Measurements from ENCODE around the gene PLXDC2.

Gene PLXDC2

GRCh38 chr10:19985745-19986144 is 169.5 kb downstream of the PLXDC2 start (continued):
- TF ChIP-seq, protein P1, sequence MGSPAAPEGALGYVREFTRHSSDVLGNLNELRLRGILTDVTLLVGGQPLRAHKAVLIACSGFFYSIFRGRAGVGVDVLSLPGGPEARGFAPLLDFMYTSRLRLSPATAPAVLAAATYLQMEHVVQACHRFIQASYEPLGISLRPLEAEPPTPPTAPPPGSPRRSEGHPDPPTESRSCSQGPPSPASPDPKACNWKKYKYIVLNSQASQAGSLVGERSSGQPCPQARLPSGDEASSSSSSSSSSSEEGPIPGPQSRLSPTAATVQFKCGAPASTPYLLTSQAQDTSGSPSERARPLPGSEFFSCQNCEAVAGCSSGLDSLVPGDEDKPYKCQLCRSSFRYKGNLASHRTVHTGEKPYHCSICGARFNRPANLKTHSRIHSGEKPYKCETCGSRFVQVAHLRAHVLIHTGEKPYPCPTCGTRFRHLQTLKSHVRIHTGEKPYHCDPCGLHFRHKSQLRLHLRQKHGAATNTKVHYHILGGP (tag by site-specific recombination; IDR thresholded peaks at IDR 0.05) = no peak
- TF ChIP-seq, protein P2, sequence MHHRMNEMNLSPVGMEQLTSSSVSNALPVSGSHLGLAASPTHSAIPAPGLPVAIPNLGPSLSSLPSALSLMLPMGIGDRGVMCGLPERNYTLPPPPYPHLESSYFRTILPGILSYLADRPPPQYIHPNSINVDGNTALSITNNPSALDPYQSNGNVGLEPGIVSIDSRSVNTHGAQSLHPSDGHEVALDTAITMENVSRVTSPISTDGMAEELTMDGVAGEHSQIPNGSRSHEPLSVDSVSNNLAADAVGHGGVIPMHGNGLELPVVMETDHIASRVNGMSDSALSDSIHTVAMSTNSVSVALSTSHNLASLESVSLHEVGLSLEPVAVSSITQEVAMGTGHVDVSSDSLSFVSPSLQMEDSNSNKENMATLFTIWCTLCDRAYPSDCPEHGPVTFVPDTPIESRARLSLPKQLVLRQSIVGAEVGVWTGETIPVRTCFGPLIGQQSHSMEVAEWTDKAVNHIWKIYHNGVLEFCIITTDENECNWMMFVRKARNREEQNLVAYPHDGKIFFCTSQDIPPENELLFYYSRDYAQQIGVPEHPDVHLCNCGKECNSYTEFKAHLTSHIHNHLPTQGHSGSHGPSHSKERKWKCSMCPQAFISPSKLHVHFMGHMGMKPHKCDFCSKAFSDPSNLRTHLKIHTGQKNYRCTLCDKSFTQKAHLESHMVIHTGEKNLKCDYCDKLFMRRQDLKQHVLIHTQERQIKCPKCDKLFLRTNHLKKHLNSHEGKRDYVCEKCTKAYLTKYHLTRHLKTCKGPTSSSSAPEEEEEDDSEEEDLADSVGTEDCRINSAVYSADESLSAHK (tag by site-specific recombination; IDR thresholded peaks at IDR 0.05) = no peak
- TF ChIP-seq ZNF146 (tag by site-specific recombination; IDR thresholded peaks at IDR 0.05) (no peak), ZNF292 (tag by site-specific recombination; IDR thresholded peaks at IDR 0.05; ENCODE audit: borderline replicate concordance, low read depth) (no peak), FEZF1 (tag by site-specific recombination; IDR thresholded peaks at IDR 0.05) (no peak), ZNF747 (tag by site-specific recombination; IDR thresholded peaks at IDR 0.05) (no peak), ZIC2 (tag by site-specific recombination; IDR thresholded peaks at IDR 0.05) (no peak), ZNF132 (tag by site-specific recombination; IDR thresholded peaks at IDR 0.05; ENCODE audit: borderline replicate concordance) (no peak)

DNA sequence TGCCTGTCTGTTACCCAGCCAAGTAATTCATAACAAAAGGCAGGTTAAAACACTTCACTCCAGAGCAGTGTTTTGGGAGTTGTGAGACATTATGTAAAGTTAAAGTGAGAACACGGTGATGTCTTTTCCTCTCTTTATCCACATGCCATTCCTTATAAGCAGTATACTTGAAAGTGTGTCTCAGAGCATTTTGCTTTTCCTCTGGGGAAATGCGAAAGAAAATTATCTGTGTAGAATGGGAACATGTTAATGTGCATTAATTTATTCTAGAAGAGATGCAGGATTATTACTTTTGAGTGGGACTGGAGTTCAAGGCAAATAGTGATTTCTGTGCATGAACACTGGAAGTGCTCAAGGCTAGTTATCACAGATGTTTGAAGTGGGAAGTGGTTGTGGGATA is 170.4 kb downstream of the PLXDC2 start:
- ChIA-PET CTCF (no interaction called here), POLR2A (no interaction called here)
- no peaks in the 10 kb centered on the region for H3K4me1 ChIP-seq (ENCODE audit: control insufficient read depth, insufficient read depth, low read length)

GRCh38 chr10:19987931-19988330 is 171.7 kb downstream of the PLXDC2 start:
- Histone ChIP-seq H3K4me1 (ENCODE audit: control insufficient read depth, insufficient read depth, low read length) (no peaks in the 10 kb centered on the region), H3K4me3 (ENCODE audit: low read depth, low read length) (no peak overlapping the region), H3K36me3 (ENCODE audit: control insufficient read depth in 2 of 2, insufficient read depth in 1 of 2, low read length in 2 of 2) (no peaks in the 10 kb centered on the region), H3K27ac (ENCODE audit: extremely low read depth, low read depth, low read length) (no peak overlapping the region), H3K9me3 (ENCODE audit: control insufficient read depth, insufficient read depth, low read depth, low read length) (no peaks in the 10 kb centered on the region)
- POLR2A ChIA-PET = no interaction called here
- CTCF ChIA-PET = no interaction called here
- no peak for TF ChIP-seq ZNF629 (tag by site-specific recombination; IDR thresholded peaks at IDR 0.05)
- TF ChIP-seq EGR2 (tag by site-specific recombination; IDR thresholded peaks at IDR 0.05; ENCODE audit: low read depth) = no peak
- no peak for TF ChIP-seq ZNF518A (tag by site-specific recombination; conservative IDR thresholded peaks at IDR 0.05; ENCODE audit: low read depth)
- no peak for TF ChIP-seq ZNF561 (tag by site-specific recombination; IDR thresholded peaks at IDR 0.05; ENCODE audit: borderline replicate concordance)
- TF ChIP-seq ZNF837 (tag by site-specific recombination; IDR thresholded peaks at IDR 0.05) = no peak
- no peak for TF ChIP-seq ZBTB44 (tag by site-specific recombination; IDR thresholded peaks at IDR 0.05)

More for the DNA sequence above, 170.4 kb downstream of the PLXDC2 start:
- Histone ChIP-seq H3K27ac (ENCODE audit: extremely low read depth, low read depth, low read length) (no peak overlapping the region), H3K9me3 (ENCODE audit: control insufficient read depth, insufficient read depth, low read depth, low read length) (no peaks in the 10 kb centered on the region; the same call in 1 of the 2 replicates), H3K4me3 (ENCODE audit: low read depth, low read length) (no peak overlapping the region), H3K36me3 (ENCODE audit: control insufficient read depth in 2 of 2, insufficient read depth in 1 of 2, low read length in 2 of 2) (no peaks in the 10 kb centered on the region)
- TF ChIP-seq ZNF324 (tag by site-specific recombination; IDR thresholded peaks at IDR 0.05) = no peak
- TF ChIP-seq ZNF830 (tag by site-specific recombination; IDR thresholded peaks at IDR 0.05; ENCODE audit: low read depth) = no peak
- TF ChIP-seq ZFHX2 (tag by site-specific recombination; conservative IDR thresholded peaks at IDR 0.05) = no peak
- TF ChIP-seq ZNF184 (tag by site-specific recombination; IDR thresholded peaks at IDR 0.05) = no peak
- TF ChIP-seq ZNF23 (tag by site-specific recombination; IDR thresholded peaks at IDR 0.05; ENCODE audit: borderline replicate concordance) = no peak
- TF ChIP-seq ZNF514 (tag by site-specific recombination; IDR thresholded peaks at IDR 0.05) = no peak
- TF ChIP-seq ZNF214 (tag by site-specific recombination; IDR thresholded peaks at IDR 0.05; ENCODE audit: borderline replicate concordance) = no peak
- TF ChIP-seq ELK4 (IDR thresholded peaks at IDR 0.05; ENCODE audit: borderline replicate concordance, low read depth, low read length) = no peak
- TF ChIP-seq, protein P3, sequence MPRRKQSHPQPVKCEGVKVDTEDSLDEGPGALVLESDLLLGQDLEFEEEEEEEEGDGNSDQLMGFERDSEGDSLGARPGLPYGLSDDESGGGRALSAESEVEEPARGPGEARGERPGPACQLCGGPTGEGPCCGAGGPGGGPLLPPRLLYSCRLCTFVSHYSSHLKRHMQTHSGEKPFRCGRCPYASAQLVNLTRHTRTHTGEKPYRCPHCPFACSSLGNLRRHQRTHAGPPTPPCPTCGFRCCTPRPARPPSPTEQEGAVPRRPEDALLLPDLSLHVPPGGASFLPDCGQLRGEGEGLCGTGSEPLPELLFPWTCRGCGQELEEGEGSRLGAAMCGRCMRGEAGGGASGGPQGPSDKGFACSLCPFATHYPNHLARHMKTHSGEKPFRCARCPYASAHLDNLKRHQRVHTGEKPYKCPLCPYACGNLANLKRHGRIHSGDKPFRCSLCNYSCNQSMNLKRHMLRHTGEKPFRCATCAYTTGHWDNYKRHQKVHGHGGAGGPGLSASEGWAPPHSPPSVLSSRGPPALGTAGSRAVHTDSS (tag by site-specific recombination; IDR thresholded peaks at IDR 0.05) = no peak
- TF ChIP-seq ZNF792 (tag by site-specific recombination; IDR thresholded peaks at IDR 0.05) = no peak
